SKM-1 treated with dmso at 0.1 percent for 144 hours (cell line): Measurements from ENCODE around the gene HTR3B.
"Not testable (repeated sequence)": the region's sequence is repeated elsewhere in the genome, so short reads cannot be mapped to it uniquely, and the experiment has no call there.

ENCODE experiments used
- DNase-seq: peaks from one replicate; lab custom pipeline; 2025; ENCODE audit not compliant: unreplicated experiment; lab: John Stamatoyannopoulos, UW

The HTR3B gene, protein sequence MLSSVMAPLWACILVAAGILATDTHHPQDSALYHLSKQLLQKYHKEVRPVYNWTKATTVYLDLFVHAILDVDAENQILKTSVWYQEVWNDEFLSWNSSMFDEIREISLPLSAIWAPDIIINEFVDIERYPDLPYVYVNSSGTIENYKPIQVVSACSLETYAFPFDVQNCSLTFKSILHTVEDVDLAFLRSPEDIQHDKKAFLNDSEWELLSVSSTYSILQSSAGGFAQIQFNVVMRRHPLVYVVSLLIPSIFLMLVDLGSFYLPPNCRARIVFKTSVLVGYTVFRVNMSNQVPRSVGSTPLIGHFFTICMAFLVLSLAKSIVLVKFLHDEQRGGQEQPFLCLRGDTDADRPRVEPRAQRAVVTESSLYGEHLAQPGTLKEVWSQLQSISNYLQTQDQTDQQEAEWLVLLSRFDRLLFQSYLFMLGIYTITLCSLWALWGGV

GRCh38 chr11:113904379-113905101 lies at the start of gene HTR3B:
TSS of gene HTR3B (plus strand) at chr11:113904796. CDS start at chr11:113904934, 138 bp downstream.
- DNase-seq, result no peak

DNA sequence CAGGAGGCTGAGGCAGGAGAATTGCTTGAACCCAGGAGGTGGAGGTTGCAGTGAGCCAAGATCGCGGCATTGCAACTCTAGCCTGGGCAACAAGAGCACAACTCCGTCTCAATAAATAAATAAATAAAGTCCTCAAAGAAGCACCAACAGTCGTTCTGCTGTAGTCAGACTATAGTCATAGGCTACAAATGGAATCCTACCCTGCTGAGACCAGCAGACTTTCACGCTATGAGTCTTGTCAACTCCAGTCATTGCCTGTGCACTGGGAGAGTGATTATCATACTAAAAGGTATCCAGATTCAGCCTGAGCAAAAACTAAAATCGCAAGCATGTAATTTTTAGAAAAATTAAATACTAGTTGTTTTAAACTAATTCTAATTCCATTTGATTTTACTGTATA lies 48.8 kb upstream of the HTR3B start:
- DNase-seq, result no peak

DNA sequence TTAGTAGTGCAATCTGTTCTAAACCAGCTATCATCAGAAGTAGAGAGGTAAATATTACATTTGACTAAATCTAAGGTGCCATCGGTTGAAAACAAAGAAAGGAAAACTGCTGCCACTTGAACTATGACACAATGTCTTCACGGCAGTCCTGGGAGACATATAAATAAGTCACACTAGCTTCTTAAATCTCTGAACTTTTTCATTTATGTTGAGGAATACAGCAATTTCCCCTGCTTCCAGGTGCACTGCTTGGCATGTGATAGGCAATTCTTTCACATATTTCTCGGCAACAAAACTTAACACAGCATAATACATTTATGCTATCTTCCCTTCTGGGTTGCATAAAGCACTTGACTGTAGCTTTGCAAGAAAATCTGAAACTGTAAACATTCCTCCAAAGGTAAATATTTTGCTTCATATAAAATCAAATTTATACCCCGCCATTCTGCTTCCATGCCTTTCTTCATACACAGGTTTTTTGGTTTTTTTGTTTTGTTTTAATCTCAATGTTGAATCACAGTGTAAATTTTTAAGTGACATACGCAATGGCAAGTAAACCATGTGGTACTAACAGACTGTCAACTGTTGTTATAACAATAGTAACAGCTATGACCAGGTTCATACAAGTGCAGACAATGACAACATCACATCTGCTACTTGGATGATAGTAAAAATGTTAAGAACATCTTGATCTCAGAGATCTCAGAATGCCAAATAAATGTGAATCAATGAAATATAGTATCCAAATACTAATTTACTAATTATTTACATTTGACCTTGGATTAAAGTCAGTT lies 47.4 kb upstream of the HTR3B start:
- no peak for DNase-seq

DNA sequence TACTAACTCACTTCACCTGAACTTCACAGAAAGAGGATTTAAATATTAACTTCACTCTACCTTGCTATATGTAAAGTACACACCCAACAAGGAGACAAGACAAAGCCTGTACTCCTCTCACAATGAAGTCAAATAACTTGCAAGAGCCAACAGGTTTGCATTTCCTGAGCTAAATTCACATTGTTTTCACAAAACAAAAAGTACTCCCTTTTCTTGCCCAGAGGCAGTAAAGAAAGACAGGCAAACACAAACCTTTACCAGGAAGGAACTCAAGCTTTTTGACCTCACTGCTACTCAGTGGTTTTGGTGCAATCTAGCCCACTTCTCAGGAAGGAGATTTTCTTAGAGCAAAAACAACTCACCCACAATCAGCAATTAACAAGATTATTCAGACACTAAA lies 44.9 kb upstream of the HTR3B start:
- no peak for DNase-seq

DNA sequence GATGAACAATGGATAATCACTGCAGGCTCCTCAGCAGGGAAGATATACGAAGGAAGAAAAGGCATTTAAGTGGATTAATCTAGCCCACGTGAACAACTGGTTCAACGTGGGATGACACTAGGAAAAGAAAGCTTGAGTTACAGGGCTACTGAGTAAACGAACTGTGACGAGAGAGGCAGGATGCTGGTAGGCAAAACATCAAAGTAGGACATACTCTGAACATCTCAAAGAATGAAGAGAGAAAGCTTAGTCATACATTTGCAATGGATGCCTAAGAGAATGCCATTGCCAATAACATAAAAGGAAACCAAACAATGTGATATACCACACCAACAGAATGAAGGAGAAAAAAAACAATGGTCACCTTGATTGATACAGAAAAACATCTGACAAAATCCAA lies 42.2 kb upstream of the HTR3B start:
- DNase-seq, result no peak

DNA sequence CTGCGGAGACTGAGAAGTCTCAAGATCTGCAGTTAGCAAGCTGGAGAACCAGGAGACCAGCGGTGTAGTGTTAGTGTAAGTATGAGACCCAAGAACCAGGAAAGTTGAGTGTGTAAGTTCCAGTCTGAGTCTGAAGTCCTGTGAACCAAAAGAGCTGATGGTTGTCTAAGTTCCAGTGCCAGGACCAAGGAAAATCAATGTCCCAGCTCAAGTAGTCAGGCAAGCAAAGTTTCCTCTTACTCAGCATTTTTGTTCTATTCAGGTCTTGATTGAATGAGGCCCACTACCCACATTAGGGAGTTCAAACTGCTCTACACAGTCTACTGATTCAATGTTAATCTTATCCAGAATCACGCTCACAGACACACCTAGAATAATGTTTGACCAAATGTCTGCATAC lies 40.2 kb upstream of the HTR3B start:
- no peak for DNase-seq

- no peak for DNase-seq
Observed at GRCh38 chr11:113865873-113866272, 38.7 kb upstream of the HTR3B start.

DNA sequence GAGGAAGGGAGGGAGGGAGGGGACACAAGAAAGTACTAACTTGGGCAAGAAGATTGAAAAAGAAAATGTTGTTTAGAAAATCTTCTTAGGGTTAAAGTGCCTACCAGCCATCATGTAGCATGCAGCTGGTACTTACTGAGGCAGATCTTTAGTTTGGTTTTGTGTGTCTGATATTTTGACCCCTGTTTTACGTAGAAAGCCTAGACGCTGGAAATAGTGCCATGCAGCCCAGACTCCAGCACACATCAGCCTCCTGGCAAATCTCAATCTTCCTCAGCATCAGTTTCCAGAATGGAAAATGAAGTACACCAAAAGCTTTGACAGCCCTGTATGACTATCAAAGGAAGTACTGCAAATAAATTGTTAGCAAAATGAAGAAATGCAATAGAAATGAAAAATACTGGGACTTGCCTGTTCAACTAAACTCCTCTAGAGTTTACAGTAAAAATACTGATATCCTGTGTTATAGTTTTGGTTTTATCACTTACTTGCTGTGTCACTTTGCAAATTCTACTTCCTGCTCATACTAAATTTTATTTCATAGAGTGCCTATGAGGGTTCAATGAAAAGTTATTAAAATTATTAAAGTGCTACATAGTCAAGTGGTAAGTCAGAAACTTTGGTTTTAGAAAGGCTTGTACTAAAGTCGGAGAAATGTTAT lies 36.6 kb upstream of the HTR3B start:
- no peak for DNase-seq

DNA sequence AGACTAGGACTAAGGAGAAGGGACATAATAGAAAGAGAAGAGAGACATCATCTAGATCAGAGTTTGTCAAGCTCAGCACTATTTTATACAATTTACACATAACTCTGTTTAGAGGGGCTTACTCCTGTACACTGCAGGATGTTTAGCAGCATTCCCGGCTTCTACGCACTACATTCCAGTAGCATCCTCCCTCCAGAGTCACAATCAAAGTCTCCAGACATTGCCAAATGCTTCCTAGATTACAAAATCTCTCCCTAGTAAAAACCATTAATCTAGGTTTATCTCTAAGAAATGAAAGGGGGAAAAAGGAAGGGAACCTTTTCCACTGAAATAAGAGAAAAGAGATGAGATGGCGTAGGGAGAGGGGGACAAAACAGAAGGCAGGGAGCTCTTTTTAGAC lies 33.3 kb upstream of the HTR3B start:
- no peak for DNase-seq

DNA sequence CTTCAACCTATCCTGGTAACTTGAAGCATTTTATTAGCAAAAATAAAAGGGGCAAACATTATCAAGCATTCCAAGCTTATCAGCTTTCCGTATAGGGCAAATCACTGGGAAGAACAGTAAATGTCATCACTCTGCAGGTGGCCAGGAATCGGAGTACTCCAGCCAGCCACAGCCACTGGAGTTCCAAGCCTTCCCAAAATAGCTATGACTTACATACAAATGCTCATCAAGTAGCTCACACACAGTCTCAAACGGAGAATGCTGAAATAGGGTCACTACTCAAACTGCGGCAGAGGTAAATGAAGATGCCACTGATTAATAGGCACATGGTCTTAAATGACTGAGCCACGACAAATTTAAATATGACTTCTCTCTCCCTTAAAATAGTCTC lies 31.4 kb upstream of the HTR3B start:
- no peak for DNase-seq

DNA sequence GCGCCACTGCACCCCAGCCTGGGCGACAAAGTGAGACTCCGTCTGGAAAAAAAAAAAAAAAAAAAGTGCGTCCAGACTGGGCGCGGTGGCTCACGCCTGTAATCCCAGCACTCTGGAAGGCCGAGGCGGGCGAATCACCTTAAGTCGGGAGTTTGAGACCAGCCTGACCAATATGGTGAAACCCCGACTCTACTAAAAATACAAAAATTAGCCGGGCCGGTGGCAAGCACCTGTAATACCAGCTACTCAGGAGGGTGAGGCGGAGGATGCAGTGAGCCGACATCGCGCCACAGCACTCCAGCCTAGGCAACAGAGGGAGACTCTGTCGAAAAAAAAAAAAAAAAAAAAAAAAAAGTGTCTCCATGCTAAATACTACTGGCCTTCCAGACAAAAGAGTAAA lies 30.5 kb upstream of the HTR3B start:
- no peak for DNase-seq

GRCh38 chr11:113874581-113875233 lies 29.9 kb upstream of the HTR3B start:
- no peak for DNase-seq

DNA sequence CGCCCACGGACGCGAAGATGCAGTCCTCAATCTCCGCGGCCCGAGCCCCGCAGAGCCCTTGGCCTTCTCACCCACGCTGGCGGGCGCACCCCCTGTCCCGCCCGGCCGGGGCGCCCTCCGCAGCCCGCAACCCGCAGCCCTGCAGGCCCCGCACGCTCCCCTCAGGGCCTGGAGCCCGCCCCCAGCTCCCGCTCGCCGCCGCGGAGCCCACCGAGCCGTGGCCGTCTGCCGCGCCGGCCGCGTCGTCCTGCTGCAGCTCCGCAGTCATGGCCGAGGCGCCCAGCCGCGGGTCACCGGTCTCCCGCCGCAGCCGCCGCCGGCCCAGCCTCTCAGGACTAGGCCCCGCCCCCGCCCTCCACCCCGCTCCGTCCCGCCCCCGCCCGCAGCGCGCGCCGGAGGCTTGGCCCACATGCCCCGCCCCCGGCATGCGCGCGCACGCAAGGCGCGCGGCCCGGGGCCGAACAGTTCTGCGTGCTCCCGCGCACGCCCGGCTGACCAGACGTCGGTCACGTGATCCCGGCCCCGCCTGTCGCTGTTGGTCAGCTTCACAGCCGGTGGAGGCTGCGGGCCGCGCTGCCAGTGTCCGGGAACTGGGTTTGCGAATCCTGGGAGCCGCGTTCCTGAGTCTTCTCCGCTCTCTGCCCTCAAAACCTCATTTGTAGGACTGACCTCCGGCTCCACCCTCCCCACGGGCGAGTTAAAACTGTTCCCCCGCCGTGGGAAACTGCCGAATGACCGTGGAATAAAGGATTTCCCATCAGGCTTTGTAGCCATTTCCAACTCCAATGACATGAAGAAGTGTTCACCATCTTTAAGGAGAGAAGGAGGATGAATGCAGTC lies 29.1 kb upstream of the HTR3B start, which contains the start of gene USP28:
USP28 (minus strand) TSS at position 339 of the 840 bp plus-strand sequence; CDS start at position 268, 71 bp downstream.
- peak; percentile 86 for DNase-seq

DNA sequence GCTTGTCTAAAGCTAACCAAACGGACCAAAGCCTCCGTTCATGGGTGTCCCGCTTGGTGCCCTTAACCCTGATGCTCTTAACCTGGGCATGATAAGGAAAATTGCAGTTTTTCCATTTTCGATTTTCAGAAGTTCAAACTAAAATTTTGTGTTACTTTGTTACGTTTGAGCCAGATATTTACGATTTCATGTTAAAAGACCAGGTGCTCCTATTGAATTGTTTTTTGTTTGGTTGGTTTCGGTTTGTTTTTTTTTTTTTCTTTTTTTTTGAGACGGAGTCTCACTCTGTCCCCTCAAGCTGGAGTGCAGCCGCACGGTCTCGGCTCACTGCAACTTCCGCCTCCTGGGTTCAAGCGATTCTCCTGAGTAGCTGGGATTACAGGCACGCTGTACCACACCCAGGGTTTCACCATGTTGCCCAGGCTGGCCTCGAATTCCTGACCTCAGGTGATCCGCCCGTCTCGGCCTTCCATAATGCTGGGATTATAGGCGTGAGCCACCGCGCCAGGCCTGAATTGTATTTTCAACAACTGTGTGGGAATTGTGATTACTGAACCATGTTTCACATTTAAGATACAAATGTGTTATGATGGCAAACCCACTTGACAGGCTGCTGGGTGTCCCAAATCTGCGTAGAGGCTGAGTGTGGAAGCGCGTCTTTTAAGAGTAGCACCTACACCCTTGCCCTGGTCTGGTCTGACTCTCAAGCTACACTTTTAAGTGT lies 28.4 kb upstream of the HTR3B start:
- no peak for DNase-seq

- no peak for DNase-seq
Observed at GRCh38 chr11:113876798-113877669, 27.6 kb upstream of the HTR3B start.

DNA sequence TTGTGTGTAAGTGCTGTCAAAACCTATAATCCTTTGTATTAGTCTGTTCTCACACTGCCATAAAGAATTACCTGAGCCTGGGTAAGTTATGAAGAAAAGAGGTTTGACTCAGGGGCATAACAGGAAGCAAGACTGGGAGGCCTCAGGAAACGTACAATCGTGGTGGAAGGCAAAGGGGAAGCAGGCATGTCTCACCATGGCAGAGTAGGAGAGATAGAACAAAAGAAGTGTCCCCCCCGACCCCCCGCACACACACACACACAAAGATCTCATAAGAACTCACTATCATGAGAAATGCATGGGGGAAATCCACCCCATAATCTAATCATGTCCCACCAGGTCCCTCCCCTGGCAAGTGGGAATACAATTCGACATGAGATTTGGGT lies 26.9 kb upstream of the HTR3B start:
- DNase-seq, result peak; percentile 13

DNA sequence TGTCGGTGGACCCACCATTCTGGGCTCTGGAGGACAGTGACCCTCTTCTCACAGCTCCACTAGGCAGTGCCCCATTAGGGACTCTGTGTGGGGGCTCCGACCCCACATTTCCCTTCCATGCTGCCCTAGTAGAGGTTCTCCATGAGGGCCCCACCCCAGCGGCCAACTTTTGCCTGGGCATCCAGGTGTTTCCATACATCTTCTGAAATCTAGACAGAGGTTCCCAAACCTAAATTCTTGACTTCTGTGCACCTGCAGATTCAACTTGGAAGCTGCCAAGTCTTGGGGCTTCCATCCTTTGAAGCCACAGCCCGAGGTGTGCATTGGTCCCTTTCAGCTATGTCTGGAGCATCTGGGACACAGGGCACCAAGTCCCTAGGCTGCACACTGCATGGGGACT lies 25.1 kb upstream of the HTR3B start:
- DNase-seq, result not testable (repeated sequence)

- DNase-seq, result no peak
Observed at GRCh38 chr11:113880971-113881370, 23.6 kb upstream of the HTR3B start.
